IPS-18c (cell line): ENCODE measurements around the gene PTPRN2.

Experiments used
- H3K4me3 ChIP-seq: 2 replicates; pipeline ENCODE4 v1.7.0; 2013; ENCODE audit warnings: low read depth, mild to moderate bottlenecking, low read length, moderate library complexity; ENCODE audit not compliant: insufficient read depth
- H3K9me3 ChIP-seq: one replicate; pipeline ENCODE4 v1.6.1; 2013; ENCODE audit warnings: mild to moderate bottlenecking, low read length, moderate library complexity; ENCODE audit not compliant: control insufficient read depth, insufficient read depth

Gene PTPRN2

GRCh38 chr7:158285383-158285770 is 302.2 kb downstream of the PTPRN2 start:
- peaks cover 31% of the 10 kb centered on the region for H3K9me3 ChIP-seq
- H3K4me3 ChIP-seq: no peak overlapping the region

DNA sequence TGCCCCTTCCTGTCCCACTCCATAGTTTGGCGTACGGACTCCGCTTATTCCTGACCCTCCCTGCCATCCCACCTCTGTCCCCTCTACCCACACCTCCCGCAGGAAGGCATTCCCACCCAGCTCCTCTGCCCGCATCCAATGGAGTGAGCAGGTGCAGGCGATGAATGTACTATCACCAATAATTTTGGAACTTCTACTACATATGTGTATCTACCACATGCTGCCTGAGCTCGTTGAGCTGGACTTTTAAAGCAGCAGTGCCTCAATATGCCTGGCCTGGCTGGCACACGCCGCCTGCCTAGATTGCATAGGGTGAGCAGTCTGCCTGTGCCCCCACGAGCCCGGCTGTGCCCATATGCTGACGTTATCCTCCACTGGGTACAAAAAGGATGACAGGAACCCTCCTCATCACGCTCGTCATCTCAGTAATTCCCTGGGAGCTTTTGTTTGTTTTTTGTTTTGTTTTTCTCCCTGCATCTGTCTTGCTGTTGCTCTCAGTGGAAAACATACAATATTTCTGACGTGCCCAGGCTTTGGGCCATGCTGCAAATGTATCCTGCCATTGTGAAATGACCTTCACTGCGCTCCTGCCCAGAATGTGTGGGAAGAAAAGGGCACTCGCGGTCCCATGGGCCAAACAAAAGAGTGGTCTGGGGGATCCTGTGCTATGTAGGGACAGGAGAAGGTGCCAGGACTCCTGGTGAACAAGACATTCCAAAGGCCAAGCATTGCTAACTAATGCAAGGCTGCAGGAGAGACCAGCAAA is 302.8 kb downstream of the PTPRN2 start:
- H3K9me3 ChIP-seq: peaks cover 32% of the 10 kb centered on the region
- no peak overlapping the region for H3K4me3 ChIP-seq

GRCh38 chr7:158284121-158284520 is 303.5 kb downstream of the PTPRN2 start:
- Histone ChIP-seq H3K9me3 (peaks cover 28% of the 10 kb centered on the region), H3K4me3 (no peak overlapping the region; the same call in 1 of the 2 replicates)

DNA sequence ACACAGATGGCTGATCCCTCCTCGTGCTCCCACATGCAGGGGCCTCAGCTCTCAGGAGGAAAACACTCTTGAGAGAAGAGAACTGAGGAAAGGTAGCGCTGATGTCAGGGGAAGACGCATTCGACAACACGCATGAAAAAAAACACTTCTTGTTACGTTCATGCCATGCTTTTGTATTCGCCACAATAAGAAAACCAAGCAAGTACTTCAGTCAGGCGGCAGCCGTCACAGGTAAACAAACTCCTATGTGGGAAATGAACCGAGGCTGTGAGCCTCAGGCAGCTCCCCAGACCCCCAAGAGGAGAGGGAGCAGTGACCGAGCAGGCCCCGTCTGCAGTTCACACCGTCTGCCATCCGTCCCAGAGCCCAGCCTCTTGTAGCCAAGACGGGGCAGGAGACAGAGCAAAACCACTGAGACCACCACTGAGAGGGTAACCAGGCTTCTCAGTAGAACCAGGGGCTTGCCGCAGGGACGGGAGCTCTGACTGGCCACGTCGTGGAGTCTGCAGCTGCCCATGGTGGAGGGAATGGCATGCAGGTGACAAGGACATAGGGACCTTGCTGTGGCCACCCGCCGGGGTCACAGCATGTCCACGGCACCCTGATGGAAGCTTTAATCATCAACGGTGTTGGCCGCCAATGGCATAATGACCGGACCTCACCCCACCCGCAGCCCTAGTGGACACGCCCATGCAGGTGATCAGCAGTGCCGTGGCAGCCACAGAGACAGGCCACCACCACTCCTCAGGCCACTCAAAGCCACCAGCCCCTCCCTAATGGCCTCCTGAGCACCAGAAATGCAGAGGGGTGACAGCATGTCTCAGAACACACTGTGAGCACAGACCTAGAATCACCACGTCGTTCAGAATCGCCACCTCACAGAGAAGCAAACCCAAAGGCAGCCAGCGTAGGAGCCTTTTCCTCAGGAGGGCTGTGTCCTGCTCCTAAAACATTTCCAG is 304.3 kb downstream of the PTPRN2 start:
- Histone ChIP-seq H3K9me3 (peaks cover 29% of the 10 kb centered on the region), H3K4me3 (no peak overlapping the region; the same call in 1 of the 2 replicates)

GRCh38 chr7:158282461-158283001 is 305.1 kb downstream of the PTPRN2 start:
- no peak overlapping the region; the same call in 1 of the 2 replicates for H3K4me3 ChIP-seq

DNA sequence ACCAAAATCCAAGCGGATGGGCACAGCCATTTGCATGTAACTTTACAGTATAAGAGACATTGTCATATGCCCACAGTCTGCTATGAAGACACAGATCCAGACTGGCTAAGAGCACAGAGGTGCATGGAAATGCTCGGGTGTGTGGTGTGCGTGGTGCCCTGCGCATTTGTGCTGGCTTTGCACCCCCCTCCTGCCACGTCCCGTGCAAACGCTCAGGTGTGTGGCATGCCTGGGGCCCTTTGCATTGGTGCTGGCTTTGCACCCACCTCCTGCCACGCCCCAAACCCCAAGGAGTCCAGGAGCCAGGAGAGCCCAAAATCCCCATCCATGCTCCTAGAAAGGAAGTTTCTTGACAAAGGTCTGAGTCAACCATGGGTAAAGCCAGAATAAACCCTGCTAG is 306.2 kb downstream of the PTPRN2 start:
- Histone ChIP-seq H3K9me3 (peaks cover 38% of the 10 kb centered on the region), H3K4me3 (no peak overlapping the region; the same call in 1 of the 2 replicates)

More at GRCh38 chr7:158282461-158283001, 305.1 kb downstream of the PTPRN2 start:
- H3K9me3 ChIP-seq: peaks cover 32% of the 10 kb centered on the region

GRCh38 chr7:158280448-158281144 is 307.0 kb downstream of the PTPRN2 start:
- Histone ChIP-seq H3K4me3 (no peak overlapping the region), H3K9me3 (peaks cover 40% of the 10 kb centered on the region)

DNA sequence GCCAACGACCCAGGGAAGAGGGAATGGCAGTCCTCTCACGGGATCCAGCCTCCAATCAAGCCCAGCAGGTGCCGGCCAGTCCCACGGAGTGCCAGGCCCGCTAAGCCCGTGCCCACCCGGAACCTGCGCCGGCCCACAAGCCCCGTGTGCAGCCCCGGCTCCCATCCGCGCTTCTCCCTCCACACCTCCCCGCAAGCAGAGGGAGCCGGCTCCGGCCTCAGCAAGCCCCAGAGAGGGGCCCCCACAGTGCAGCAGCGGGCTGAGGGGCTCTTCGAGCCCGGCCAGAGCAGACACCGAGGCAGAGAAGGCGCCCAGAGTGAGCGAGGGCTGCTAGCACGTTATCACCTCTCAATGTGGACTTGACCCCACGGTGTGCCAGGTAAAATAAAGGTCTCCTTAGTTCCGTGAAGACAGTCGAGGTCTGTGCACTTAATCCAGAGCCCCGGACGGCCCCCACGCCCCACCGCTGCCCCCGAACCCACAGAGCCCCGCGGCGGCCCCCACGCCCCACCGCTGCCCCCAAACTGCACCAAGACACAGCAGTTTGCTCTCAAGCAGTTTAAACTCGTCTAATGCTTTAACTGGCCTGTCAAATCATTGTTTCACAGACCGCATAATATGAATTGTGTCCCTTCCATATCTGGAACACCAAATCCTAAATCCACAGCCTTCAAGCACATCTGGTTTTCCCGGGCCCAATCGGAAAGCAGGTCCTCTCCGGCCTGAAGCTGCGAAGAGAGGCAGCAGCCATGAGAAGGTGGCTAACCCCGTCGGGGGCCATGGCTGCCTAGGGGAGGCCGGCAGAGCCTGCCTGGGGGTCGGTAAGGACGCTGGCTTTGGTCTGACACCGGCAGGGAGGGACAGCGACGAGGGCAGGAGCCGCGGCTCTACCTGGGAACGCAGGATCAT is 307.8 kb downstream of the PTPRN2 start:
- Histone ChIP-seq H3K9me3 (peaks cover 37% of the 10 kb centered on the region), H3K4me3 (no peak overlapping the region)

- Histone ChIP-seq H3K4me3 (no peak overlapping the region), H3K9me3 (peaks cover 43% of the 10 kb centered on the region)
Observed at GRCh38 chr7:158278745-158279320, 308.8 kb downstream of the PTPRN2 start.

- Histone ChIP-seq H3K4me3 (no peak overlapping the region; the same call in 1 of the 2 replicates), H3K9me3 (peaks cover 45% of the 10 kb centered on the region)
Observed at GRCh38 chr7:158277219-158278141, 310.1 kb downstream of the PTPRN2 start.

DNA sequence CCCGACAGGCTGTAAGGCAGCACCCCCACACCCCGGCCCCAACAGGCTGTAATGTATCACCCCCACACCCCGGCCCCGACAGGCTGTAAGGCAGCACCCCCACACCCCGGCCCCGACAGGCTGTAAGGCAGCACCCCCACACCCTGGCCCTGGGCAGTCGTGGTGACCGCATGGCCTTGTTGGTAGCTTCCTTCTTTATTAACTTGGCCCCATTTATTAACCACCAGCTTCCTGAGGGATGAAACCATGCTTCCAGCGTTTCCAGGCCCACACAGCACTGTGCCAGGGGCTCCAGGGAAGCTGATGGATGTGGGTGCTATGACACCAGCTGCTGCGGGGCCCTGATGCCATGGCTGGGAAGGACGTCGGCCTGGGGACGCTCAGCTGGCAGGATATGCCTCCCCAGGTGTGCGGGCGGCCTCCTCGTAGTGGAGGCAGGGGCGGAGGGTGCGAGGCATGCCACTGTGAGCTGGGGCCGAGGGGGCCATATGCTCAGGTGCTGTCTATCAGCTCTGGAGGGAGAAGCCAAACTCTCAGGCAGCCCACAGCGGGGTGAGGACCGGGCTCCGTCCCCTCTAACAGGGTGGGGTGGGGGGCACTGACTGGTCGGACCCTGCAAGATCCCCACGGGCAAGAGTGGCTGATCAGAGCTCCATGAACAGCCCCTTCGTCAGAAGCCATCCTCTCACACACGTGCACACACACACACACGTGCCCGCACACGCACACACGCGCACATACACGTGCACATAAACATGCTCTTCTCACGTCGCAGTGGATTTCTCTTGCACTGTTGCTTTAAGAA is 311.0 kb downstream of the PTPRN2 start:
- Histone ChIP-seq H3K9me3 (peaks cover 48% of the 10 kb centered on the region), H3K4me3 (no peak overlapping the region)

GRCh38 chr7:158275711-158276413 is 311.8 kb downstream of the PTPRN2 start:
- Histone ChIP-seq H3K9me3 (peaks cover 45% of the 10 kb centered on the region), H3K4me3 (no peak overlapping the region)

DNA sequence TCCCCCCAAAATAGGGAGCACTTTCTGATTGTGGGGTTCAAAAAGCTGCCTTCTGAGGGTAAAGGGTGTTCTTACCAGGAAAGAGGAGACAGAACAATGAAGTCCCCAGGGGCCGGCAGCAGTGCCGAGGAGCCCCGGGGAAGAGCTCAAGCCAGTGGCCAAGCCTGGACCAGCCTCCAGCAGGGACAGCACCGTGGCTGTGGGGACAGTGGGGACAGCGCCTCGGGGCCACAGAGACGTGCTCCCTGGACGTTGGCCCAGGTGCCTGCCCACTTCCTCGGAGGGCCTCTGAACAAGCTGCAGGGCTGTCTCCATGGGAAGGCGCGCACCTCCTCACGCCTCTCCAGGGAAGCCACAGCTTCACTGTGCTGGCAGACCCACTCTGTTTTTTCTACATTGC is 312.6 kb downstream of the PTPRN2 start:
- no peak overlapping the region for H3K4me3 ChIP-seq
- H3K9me3 ChIP-seq: peaks cover 40% of the 10 kb centered on the region

- Histone ChIP-seq H3K4me3 (no peak overlapping the region), H3K9me3 (peaks cover 40% of the 10 kb centered on the region)
Observed at GRCh38 chr7:158274404-158274811, 313.2 kb downstream of the PTPRN2 start.
